IgD-negative memory B cell (primary cell): ENCODE results near the gene PTK7. TPM values are rescaled to one million over a fixed set of nuclear protein-coding genes. Genes with fewer than 3 reads are reported as not detected.
"Not testable (repeated sequence)": the region's sequence is repeated elsewhere in the genome, so short reads cannot be mapped to it uniquely, and the experiment has no call there.

Experiments used
- H3K27ac Mint-ChIP-seq, 3 donors: one replicate each; pipeline ENCODE4 v1.8.0; 2020 to 2022; ENCODE audit warnings: mild to moderate bottlenecking in 3 of 3, mixed read lengths in 3 of 3, moderate library complexity in 1 of 3
- H3K27me3 Mint-ChIP-seq: one replicate; pipeline ENCODE4 v1.8.0; 2021; ENCODE audit warnings: mixed read lengths
- H3K36me3 Mint-ChIP-seq: one replicate; pipeline ENCODE4 v1.8.0; 2020; ENCODE audit warnings: mild to moderate bottlenecking, mixed read lengths
- H3K4me1 Mint-ChIP-seq, 3 donors: one replicate each; pipeline ENCODE4 v1.8.0; 2020 to 2022; ENCODE audit warnings: mixed read lengths in 3 of 3, mild to moderate bottlenecking in 1 of 3
- H3K4me3 Mint-ChIP-seq, 4 donors: one replicate each; pipeline ENCODE4 v1.8.0; 2020 to 2022; ENCODE audit warnings: mild to moderate bottlenecking in 4 of 4, mixed read lengths in 4 of 4, moderate library complexity in 3 of 4
- H3K9me3 Mint-ChIP-seq, 3 donors: one replicate each; pipeline ENCODE4 v1.8.0; 2020 to 2021; ENCODE audit warnings: mixed read lengths in 3 of 3, mild to moderate bottlenecking in 1 of 3
- polyA plus RNA-seq: library from polyadenylated mRNA; unstranded; fragments of 300-500 nt; fragmentation: Illumina TruSeq; gene quantifications from one replicate; pipeline ENCODE4 v1.2.3, GENCODE V29; 2021

PTK7 gene
- polyA plus RNA-seq, 1 donor from 2014 or later, result not detected

GRCh38 chr6:43128926-43129325, 52.8 kb downstream of the PTK7 start:
- no peak overlapping the region for H3K4me3 Mint-ChIP-seq
- H3K4me1 Mint-ChIP-seq, result peaks cover 0 to 5% (median 0%) of the 10 kb centered on the region in 3 donors
- H3K36me3 Mint-ChIP-seq, result peaks cover 2% of the 10 kb centered on the region
- no peak overlapping the region for H3K27ac Mint-ChIP-seq
- H3K27me3 Mint-ChIP-seq, result peaks cover 8% of the 10 kb centered on the region
- peaks cover 0 to 1% (median 0%) of the 10 kb centered on the region in 3 donors for H3K9me3 Mint-ChIP-seq

GRCh38 chr6:43129434-43130194, 53.5 kb downstream of the PTK7 start:
- Mint-ChIP-seq H3K27ac (no peak overlapping the region), H3K27me3 (peaks cover 8% of the 10 kb centered on the region), H3K9me3 (peaks cover 0 to 1% (median 0%) of the 10 kb centered on the region in 3 donors), H3K36me3 (peaks cover 2% of the 10 kb centered on the region), H3K4me1 (peaks cover 0 to 5% (median 0%) of the 10 kb centered on the region in 3 donors), H3K4me3 (no peak overlapping the region)

GRCh38 chr6:43130429-43130828, 54.3 kb downstream of the PTK7 start:
- Mint-ChIP-seq H3K36me3 (peaks cover 2% of the 10 kb centered on the region), H3K27me3 (peaks cover 8% of the 10 kb centered on the region), H3K9me3 (peaks cover 0 to 1% (median 0%) of the 10 kb centered on the region in 3 donors), H3K4me1 (peaks cover 0 to 5% (median 0%) of the 10 kb centered on the region in 3 donors), H3K4me3 (no peak overlapping the region), H3K27ac (no peak overlapping the region)

GRCh38 chr6:43131379-43131778, 55.3 kb downstream of the PTK7 start:
- H3K27me3 Mint-ChIP-seq, H3K4me1 Mint-ChIP-seq, H3K4me3 Mint-ChIP-seq, H3K9me3 Mint-ChIP-seq, H3K36me3 Mint-ChIP-seq: not testable (repeated sequence)
- peak overlapping the region in 1 of 3 donors; percentile 71 for H3K27ac Mint-ChIP-seq

- H3K4me3 Mint-ChIP-seq, result no peak overlapping the region
- H3K27ac Mint-ChIP-seq, result no peak overlapping the region
- H3K9me3 Mint-ChIP-seq, result peaks cover 0 to 1% (median 0%) of the 10 kb centered on the region in 3 donors
These were observed 62.2 kb downstream of the PTK7 start for GRCh38 chr6:43138267-43138666.

GRCh38 chr6:43139973-43140372, 63.9 kb downstream of the PTK7 start:
- not testable (repeated sequence) for H3K4me1 Mint-ChIP-seq, H3K27ac Mint-ChIP-seq, H3K27me3 Mint-ChIP-seq, H3K9me3 Mint-ChIP-seq, H3K4me3 Mint-ChIP-seq, H3K36me3 Mint-ChIP-seq

More at GRCh38 chr6:43138267-43138666, 62.2 kb downstream of the PTK7 start:
- peaks cover 2% of the 10 kb centered on the region for H3K36me3 Mint-ChIP-seq
- H3K4me1 Mint-ChIP-seq, result no peaks in the 10 kb centered on the region
- no peaks in the 10 kb centered on the region for H3K27me3 Mint-ChIP-seq

- no peak overlapping the region for H3K4me3 Mint-ChIP-seq
- no peaks in the 10 kb centered on the region for H3K36me3 Mint-ChIP-seq
- H3K27ac Mint-ChIP-seq, result no peak overlapping the region
These were observed 65.5 kb downstream of the PTK7 start for GRCh38 chr6:43141644-43142043.

GRCh38 chr6:43142101-43142500, 66.0 kb downstream of the PTK7 start:
- H3K9me3 Mint-ChIP-seq, result no peaks in the 10 kb centered on the region
- H3K27me3 Mint-ChIP-seq, result no peaks in the 10 kb centered on the region
- peaks cover 0 to 2% (median 0%) of the 10 kb centered on the region in 3 donors for H3K4me1 Mint-ChIP-seq
- H3K36me3 Mint-ChIP-seq, result no peaks in the 10 kb centered on the region
- H3K4me3 Mint-ChIP-seq, result no peak overlapping the region
- H3K27ac Mint-ChIP-seq, result no peak overlapping the region

More at GRCh38 chr6:43141644-43142043, 65.5 kb downstream of the PTK7 start:
- Mint-ChIP-seq H3K9me3 (no peaks in the 10 kb centered on the region), H3K27me3 (no peaks in the 10 kb centered on the region), H3K4me1 (peaks cover 0 to 2% (median 0%) of the 10 kb centered on the region in 3 donors)

- H3K9me3 Mint-ChIP-seq, result no peaks in the 10 kb centered on the region
- no peaks in the 10 kb centered on the region for H3K27me3 Mint-ChIP-seq
- peaks cover 0 to 2% (median 0%) of the 10 kb centered on the region in 3 donors for H3K4me1 Mint-ChIP-seq
- no peaks in the 10 kb centered on the region for H3K36me3 Mint-ChIP-seq
- peak overlapping the region in 1 of 4 donors; percentile 33 for H3K4me3 Mint-ChIP-seq
- H3K27ac Mint-ChIP-seq, result no peak overlapping the region
These were observed 67.4 kb downstream of the PTK7 start for GRCh38 chr6:43143235-43144128.

- Mint-ChIP-seq H3K9me3 (peaks cover 0 to 2% (median 0%) of the 10 kb centered on the region in 3 donors), H3K27ac (no peak overlapping the region), H3K27me3 (no peaks in the 10 kb centered on the region), H3K4me1 (peaks cover 0 to 2% (median under 1%) of the 10 kb centered on the region in 3 donors), H3K4me3 (no peak overlapping the region), H3K36me3 (no peaks in the 10 kb centered on the region)
These were observed 68.8 kb downstream of the PTK7 start for GRCh38 chr6:43144879-43145278.

- H3K27ac Mint-ChIP-seq, result no peak overlapping the region
- H3K27me3 Mint-ChIP-seq, result no peaks in the 10 kb centered on the region
- peaks cover 0 to 2% (median 0%) of the 10 kb centered on the region in 3 donors for H3K9me3 Mint-ChIP-seq
- H3K4me3 Mint-ChIP-seq, result no peak overlapping the region
- H3K4me1 Mint-ChIP-seq, result peaks cover 0 to 6% (median 2%) of the 10 kb centered on the region in 3 donors
- no peaks in the 10 kb centered on the region for H3K36me3 Mint-ChIP-seq
These were observed 70.1 kb downstream of the PTK7 start for GRCh38 chr6:43146261-43146660.

GRCh38 chr6:43146709-43147688, 70.9 kb downstream of the PTK7 start:
- Mint-ChIP-seq H3K27me3 (no peaks in the 10 kb centered on the region), H3K36me3 (no peaks in the 10 kb centered on the region), H3K9me3 (peaks cover 0 to 2% (median 0%) of the 10 kb centered on the region in 3 donors), H3K27ac (no peak overlapping the region), H3K4me3 (no peak overlapping the region), H3K4me1 (peaks cover 0 to 6% (median 2%) of the 10 kb centered on the region in 3 donors)

GRCh38 chr6:43147691-43148477, 71.8 kb downstream of the PTK7 start:
- Mint-ChIP-seq H3K27me3 (no peaks in the 10 kb centered on the region), H3K27ac (no peak overlapping the region), H3K36me3 (no peaks in the 10 kb centered on the region), H3K4me3 (no peak overlapping the region), H3K9me3 (peaks cover 0 to 2% (median 0%) of the 10 kb centered on the region in 3 donors), H3K4me1 (peaks cover 0 to 6% (median 2%) of the 10 kb centered on the region in 3 donors)
